Fibroblast of pulmonary artery (primary cell): ENCODE data around the gene CHD6.

Experiments used
- DNase-seq: peaks from one replicate; pipeline ENCODE4 v3.0.0-alpha.2; 2010; ENCODE audit warnings: low read depth
- H3K4me3 ChIP-seq: replicated peaks from 2 replicates; pipeline ENCODE4 v1.5.1; 2011; ENCODE audit warnings: low read depth, mild to moderate bottlenecking, control low read depth, low read length, moderate library complexity
- CTCF ChIP-seq: IDR thresholded peaks from 2 replicates; pipeline ENCODE4 v1.5.1; 2011; ENCODE audit warnings: mild to moderate bottlenecking, control low read depth, low read length, inconsistent platforms; ENCODE audit errors: missing control alignments

CHD6 gene

GRCh38 chr20:41635158-41635557 is 17.0 kb upstream of the CHD6 start:
- H3K4me3 ChIP-seq, result no peak overlapping the region
- no peak for DNase-seq
- TF ChIP-seq CTCF, result no peak

GRCh38 chr20:41632896-41633295 is 14.7 kb upstream of the CHD6 start:
- peak; percentile 40 for DNase-seq
- no peak overlapping the region for H3K4me3 ChIP-seq
- no peak for TF ChIP-seq CTCF

- peak; percentile 49 for DNase-seq
- no peak for TF ChIP-seq CTCF
- no peak overlapping the region for H3K4me3 ChIP-seq
These were observed 13.6 kb upstream of the CHD6 start for GRCh38 chr20:41631826-41632225.

GRCh38 chr20:41630846-41631245 is 12.7 kb upstream of the CHD6 start:
- TF ChIP-seq CTCF, result no peak
- H3K4me3 ChIP-seq, result no peak overlapping the region
- DNase-seq, result no peak

- TF ChIP-seq CTCF, result no peak
- no peak for DNase-seq
- no peak overlapping the region for H3K4me3 ChIP-seq
These were observed 9.6 kb upstream of the CHD6 start for GRCh38 chr20:41627611-41628244.

GRCh38 chr20:41627001-41627495 is 8.9 kb upstream of the CHD6 start:
- TF ChIP-seq CTCF, result no peak
- no peak overlapping the region for H3K4me3 ChIP-seq
- no peak for DNase-seq

- DNase-seq, result no peak
- no peak overlapping the region for H3K4me3 ChIP-seq
These were observed 5.6 kb upstream of the CHD6 start for GRCh38 chr20:41623625-41624375.

More at GRCh38 chr20:41623625-41624375, 5.6 kb upstream of the CHD6 start:
- no peak for TF ChIP-seq CTCF
